HepG2 (cell line): ENCODE measurements around the gene C21orf58. TPM values are rescaled to one million over a fixed set of nuclear protein-coding genes. Genes with fewer than 3 reads are reported as not detected.

Experiments
- ELF4 ChIP-seq: sonication (generic); formaldehyde crosslinking; IDR thresholded peaks from 2 replicates; pipeline ENCODE4 v1.5.0; 2020; ENCODE audit warnings: missing genetic modification reagents, mild to moderate bottlenecking, moderate library complexity, borderline replicate concordance
- ETV6 ChIP-seq: sonication (generic); formaldehyde crosslinking; conservative IDR thresholded peaks from 2 replicates; pipeline ENCODE4 v1.4.0; 2020; ENCODE audit warnings: missing genetic modification reagents
- FOXK1 ChIP-seq: sonication (generic); formaldehyde crosslinking; IDR thresholded peaks from 2 replicates; pipeline ENCODE4 v1.4.0; 2020; ENCODE audit warnings: low read depth, missing genetic modification reagents, borderline replicate concordance
- HOXA3 ChIP-seq: sonication (generic); formaldehyde crosslinking; IDR thresholded peaks from 2 replicates; pipeline ENCODE4 v1.5.0; 2020; ENCODE audit warnings: missing genetic modification reagents
- IKZF4 ChIP-seq: sonication (generic); formaldehyde crosslinking; IDR thresholded peaks from 2 replicates; pipeline ENCODE4 v1.5.1; 2020; ENCODE audit warnings: borderline replicate concordance, mild to moderate bottlenecking, low read depth, missing genetic modification reagents; ENCODE audit errors: not compliant biosample characterization
- MAZ ChIP-seq, 2 experiments: sonication (generic) in 1 of 2; formaldehyde crosslinking in 1 of 2; IDR thresholded peaks; 2 replicates each; pipeline versions ENCODE4 v1.5.0 to v1.6.1; 2012 to 2020; ENCODE audit warnings: low read depth in 2 of 2, mild to moderate bottlenecking in 2 of 2, borderline replicate concordance in 1 of 2, improper control_type of control experiment in 1 of 2, low read length in 1 of 2, missing genetic modification reagents in 1 of 2, moderate library complexity in 1 of 2
- MED1 ChIP-seq: sonication (generic); formaldehyde crosslinking; IDR thresholded peaks from 2 replicates; pipeline ENCODE4 v1.4.0; 2020; ENCODE audit warnings: missing genetic modification reagents
- NFKBIZ ChIP-seq: IDR thresholded peaks from 2 replicates; pipeline ENCODE4 v1.6.1; 2018; ENCODE audit warnings: missing genetic modification reagents, missing compliant biosample characterization
- POGZ ChIP-seq: sonication (generic); formaldehyde crosslinking; IDR thresholded peaks from 2 replicates; pipeline ENCODE4 v1.4.0; 2020; ENCODE audit warnings: mild to moderate bottlenecking, missing genetic modification reagents
- POLR2A ChIP-seq, 2 experiments: IDR thresholded peaks; 2 replicates each; pipeline ENCODE4 v1.6.1; 2011; ENCODE audit warnings: low read depth in 2 of 2, low read length in 2 of 2, mild to moderate bottlenecking in 1 of 2, moderate library complexity in 1 of 2; ENCODE audit not compliant: insufficient read depth in 1 of 2
- REPIN1 ChIP-seq: sonication (generic); formaldehyde crosslinking; IDR thresholded peaks from 2 replicates; pipeline ENCODE4 v1.8.0; 2022; ENCODE audit warnings: missing genetic modification reagents, low read depth, mild to moderate bottlenecking, borderline replicate concordance
- SNAPC2 ChIP-seq: sonication (generic); formaldehyde crosslinking; IDR thresholded peaks from 2 replicates; pipeline ENCODE4 v1.8.1; 2022; ENCODE audit warnings: mild to moderate bottlenecking, missing genetic modification reagents
- TBP ChIP-seq: sonication (generic); formaldehyde crosslinking; IDR thresholded peaks from 2 replicates; pipeline ENCODE4 v1.5.0; 2020; ENCODE audit warnings: missing genetic modification reagents
- TGIF2 ChIP-seq: IDR thresholded peaks from 2 replicates; pipeline ENCODE4 v1.6.1; 2016; ENCODE audit warnings: control low read depth, missing compliant biosample characterization
- TMF1 ChIP-seq: sonication (generic); formaldehyde crosslinking; IDR thresholded peaks from 2 replicates; pipeline ENCODE4 v1.8.1; 2022; ENCODE audit warnings: low read depth, missing genetic modification reagents
- polyA plus RNA-seq, 8 experiments: library from polyadenylated mRNA; depleted of rRNA in 3 of 8; stranded (reverse) in 7 of 8; unstranded in 1 of 8; fragments of >200 nt; fragmentation: Illumina TruSeq in 4 of 8; extraction: Trizol in 4 of 8; gene quantifications; 2 replicates each; pipeline versions ENCODE4 v1.2.1 to v1.2.3, GENCODE V29; 2011 to 2016; ENCODE audit warnings: low read depth in 4 of 8, missing spikeins in 1 of 8, mixed read lengths in 1 of 8; ENCODE audit not compliant: insufficient read depth in 1 of 8
- total RNA-seq, 5 experiments: library from RNA; depleted of rRNA; stranded (reverse); fragments of >200 nt; fragmentation: Illumina TruSeq; extraction: Trizol; gene quantifications; 2 replicates each; pipeline ENCODE4 v1.2.3, GENCODE V29; 2016; ENCODE audit warnings: low read depth in 1 of 5
- TF ChIP-seq, protein P1 (sequence below): sonication (generic); formaldehyde crosslinking; IDR thresholded peaks from 2 replicates; pipeline ENCODE4 v1.5.0; 2020; ENCODE audit warnings: missing genetic modification reagents
- TF ChIP-seq, protein P2 (sequence below): sonication (generic); formaldehyde crosslinking; IDR thresholded peaks from 2 replicates; pipeline ENCODE4 v1.4.0; 2020; ENCODE audit warnings: mild to moderate bottlenecking, missing genetic modification reagents, borderline replicate concordance
- TF ChIP-seq, protein P3 (sequence below): sonication (generic); formaldehyde crosslinking; IDR thresholded peaks from 2 replicates; pipeline ENCODE4 v1.5.0; 2020; ENCODE audit warnings: mild to moderate bottlenecking, missing genetic modification reagents, borderline replicate concordance
- TF ChIP-seq, protein P4 (sequence below): sonication (generic); formaldehyde crosslinking; IDR thresholded peaks from 2 replicates; pipeline ENCODE4 v1.5.1; 2020; ENCODE audit warnings: missing genetic modification reagents, mild to moderate bottlenecking, borderline replicate concordance
- TF ChIP-seq, protein P5 (sequence below): sonication (generic); formaldehyde crosslinking; IDR thresholded peaks from 2 replicates; pipeline ENCODE4 v1.4.0; 2020; ENCODE audit warnings: mild to moderate bottlenecking, low read depth, missing genetic modification reagents

C21orf58 gene
- total and polyA plus RNA-seq, 2 of the 13 experiments (the other 11 are each of a cell fraction or from before 2014, with no cell fraction given), result 3.5 to 6.8 TPM

DNA sequence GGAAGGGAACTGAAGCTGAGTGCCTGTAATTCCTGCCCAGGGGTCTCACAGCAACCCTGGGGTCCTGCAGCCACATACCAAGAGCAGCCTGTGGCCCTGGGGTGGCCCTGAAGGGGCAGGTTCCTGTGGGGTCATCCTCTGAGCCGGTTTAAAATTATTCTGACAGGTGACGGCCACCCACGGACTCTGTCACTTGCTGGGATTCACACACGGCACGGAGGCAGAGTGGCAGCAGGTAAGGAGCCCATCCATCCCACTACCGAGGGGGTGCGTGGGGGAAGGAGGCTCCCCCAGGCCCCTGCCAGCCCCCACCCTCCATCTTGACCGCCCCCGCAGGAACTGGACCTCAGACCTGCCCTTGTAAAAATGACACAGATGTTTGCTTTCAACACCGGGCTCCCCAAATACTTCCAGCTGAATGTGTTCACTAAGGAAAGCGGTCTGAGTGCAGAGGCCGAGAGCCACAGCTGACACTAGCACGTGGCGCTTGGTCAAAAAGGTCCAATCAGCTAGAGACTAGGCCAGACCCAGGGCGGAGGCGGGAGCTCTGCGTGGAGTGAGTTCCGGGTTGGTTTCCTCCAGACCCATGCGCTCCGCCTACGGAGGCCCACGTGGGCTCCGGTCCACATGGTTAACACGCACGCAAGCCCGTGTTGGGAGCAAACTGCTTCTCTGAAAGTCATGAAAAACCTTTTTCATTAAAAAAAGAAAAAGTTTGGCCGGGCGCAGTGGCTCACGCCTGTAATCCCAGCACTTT, 27.5 kb downstream of the C21orf58 start (continued):
- TF ChIP-seq POLR2A (IDR thresholded peaks at IDR 0.05; ENCODE audit: insufficient read depth in 1 of 2, low read depth in 2 of 2, low read length in 2 of 2) (peak; percentile 27 to 50; a peak in 1 of 4 replicates), MED1 (no peak), POGZ (CRISPR knock-in tag) (peak; percentile 30; the same call in 1 of the 2 replicates), HOXA3 (peak; percentile 61; the same call in 1 of the 2 replicates), REPIN1 (CRISPR knock-in tag) (no peak), FOXK1 (no peak), TMF1 (CRISPR knock-in tag) (peak; percentile 53; the same call in 1 of the 2 replicates), TBP (CRISPR knock-in tag) (no peak), ELF4 (CRISPR knock-in tag) (no peak), NFKBIZ (CRISPR knock-in tag) (0 out of 2 replicates have a peak, but pooled peaks have one; percentile 47), IKZF4 (CRISPR knock-in tag) (no peak), MAZ (IDR thresholded peaks at IDR 0.05; ENCODE audit: borderline replicate concordance, low read depth, low read length) (no peak), MAZ (CRISPR knock-in tag; IDR thresholded peaks at IDR 0.05; ENCODE audit: low read depth) (peak; percentile 11; the same call in 1 of the 2 replicates), TGIF2 (CRISPR knock-in tag) (no peak), SNAPC2 (CRISPR knock-in tag) (no peak), ETV6 (CRISPR knock-in tag) (no peak)
- TF ChIP-seq, protein P1, sequence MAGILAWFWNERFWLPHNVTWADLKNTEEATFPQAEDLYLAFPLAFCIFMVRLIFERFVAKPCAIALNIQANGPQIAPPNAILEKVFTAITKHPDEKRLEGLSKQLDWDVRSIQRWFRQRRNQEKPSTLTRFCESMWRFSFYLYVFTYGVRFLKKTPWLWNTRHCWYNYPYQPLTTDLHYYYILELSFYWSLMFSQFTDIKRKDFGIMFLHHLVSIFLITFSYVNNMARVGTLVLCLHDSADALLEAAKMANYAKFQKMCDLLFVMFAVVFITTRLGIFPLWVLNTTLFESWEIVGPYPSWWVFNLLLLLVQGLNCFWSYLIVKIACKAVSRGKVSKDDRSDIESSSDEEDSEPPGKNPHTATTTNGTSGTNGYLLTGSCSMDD (CRISPR knock-in tag), result no peak
- TF ChIP-seq, protein P2, sequence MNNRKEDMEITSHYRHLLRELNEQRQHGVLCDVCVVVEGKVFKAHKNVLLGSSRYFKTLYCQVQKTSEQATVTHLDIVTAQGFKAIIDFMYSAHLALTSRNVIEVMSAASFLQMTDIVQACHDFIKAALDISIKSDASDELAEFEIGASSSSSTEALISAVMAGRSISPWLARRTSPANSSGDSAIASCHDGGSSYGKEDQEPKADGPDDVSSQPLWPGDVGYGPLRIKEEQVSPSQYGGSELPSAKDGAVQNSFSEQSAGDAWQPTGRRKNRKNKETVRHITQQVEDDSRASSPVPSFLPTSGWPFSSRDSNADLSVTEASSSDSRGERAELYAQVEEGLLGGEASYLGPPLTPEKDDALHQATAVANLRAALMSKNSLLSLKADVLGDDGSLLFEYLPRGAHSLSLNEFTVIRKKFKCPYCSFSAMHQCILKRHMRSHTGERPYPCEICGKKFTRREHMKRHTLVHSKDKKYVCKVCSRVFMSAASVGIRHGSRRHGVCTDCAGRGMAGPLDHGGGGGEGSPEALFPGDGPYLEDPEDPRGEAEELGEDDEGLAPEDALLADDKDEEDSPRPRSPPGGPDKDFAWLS (CRISPR knock-in tag), result no peak
- TF ChIP-seq, protein P3, sequence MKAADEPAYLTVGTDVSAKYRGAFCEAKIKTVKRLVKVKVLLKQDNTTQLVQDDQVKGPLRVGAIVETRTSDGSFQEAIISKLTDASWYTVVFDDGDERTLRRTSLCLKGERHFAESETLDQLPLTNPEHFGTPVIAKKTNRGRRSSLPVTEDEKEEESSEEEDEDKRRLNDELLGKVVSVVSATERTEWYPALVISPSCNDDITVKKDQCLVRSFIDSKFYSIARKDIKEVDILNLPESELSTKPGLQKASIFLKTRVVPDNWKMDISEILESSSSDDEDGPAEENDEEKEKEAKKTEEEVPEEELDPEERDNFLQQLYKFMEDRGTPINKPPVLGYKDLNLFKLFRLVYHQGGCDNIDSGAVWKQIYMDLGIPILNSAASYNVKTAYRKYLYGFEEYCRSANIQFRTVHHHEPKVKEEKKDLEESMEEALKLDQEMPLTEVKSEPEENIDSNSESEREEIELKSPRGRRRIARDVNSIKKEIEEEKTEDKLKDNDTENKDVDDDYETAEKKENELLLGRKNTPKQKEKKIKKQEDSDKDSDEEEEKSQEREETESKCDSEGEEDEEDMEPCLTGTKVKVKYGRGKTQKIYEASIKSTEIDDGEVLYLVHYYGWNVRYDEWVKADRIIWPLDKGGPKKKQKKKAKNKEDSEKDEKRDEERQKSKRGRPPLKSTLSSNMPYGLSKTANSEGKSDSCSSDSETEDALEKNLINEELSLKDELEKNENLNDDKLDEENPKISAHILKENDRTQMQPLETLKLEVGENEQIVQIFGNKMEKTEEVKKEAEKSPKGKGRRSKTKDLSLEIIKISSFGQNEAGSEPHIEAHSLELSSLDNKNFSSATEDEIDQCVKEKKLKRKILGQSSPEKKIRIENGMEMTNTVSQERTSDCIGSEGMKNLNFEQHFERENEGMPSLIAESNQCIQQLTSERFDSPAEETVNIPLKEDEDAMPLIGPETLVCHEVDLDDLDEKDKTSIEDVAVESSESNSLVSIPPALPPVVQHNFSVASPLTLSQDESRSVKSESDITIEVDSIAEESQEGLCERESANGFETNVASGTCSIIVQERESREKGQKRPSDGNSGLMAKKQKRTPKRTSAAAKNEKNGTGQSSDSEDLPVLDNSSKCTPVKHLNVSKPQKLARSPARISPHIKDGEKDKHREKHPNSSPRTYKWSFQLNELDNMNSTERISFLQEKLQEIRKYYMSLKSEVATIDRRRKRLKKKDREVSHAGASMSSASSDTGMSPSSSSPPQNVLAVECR (CRISPR knock-in tag), result peak; percentile 78; the same call in 1 of the 2 replicates
- TF ChIP-seq, protein P4, sequence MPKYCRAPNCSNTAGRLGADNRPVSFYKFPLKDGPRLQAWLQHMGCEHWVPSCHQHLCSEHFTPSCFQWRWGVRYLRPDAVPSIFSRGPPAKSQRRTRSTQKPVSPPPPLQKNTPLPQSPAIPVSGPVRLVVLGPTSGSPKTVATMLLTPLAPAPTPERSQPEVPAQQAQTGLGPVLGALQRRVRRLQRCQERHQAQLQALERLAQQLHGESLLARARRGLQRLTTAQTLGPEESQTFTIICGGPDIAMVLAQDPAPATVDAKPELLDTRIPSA (CRISPR knock-in tag), result no peak
- TF ChIP-seq, protein P5, sequence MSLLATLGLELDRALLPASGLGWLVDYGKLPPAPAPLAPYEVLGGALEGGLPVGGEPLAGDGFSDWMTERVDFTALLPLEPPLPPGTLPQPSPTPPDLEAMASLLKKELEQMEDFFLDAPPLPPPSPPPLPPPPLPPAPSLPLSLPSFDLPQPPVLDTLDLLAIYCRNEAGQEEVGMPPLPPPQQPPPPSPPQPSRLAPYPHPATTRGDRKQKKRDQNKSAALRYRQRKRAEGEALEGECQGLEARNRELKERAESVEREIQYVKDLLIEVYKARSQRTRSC, result no peak
